OCI-LY7 (cell line): Measurements from ENCODE around the gene GPR75. TPM values are rescaled to one million over a fixed set of nuclear protein-coding genes. Genes with fewer than 3 reads are reported as not detected.

Experiments used
- BruUV-seq: library from RNA; stranded (reverse); fragments of 400-500 nt; replicated peaks from 2 replicates; lab custom pipeline; 2021; lab: Mats Ljungman, UMichigan
- CTCF ChIA-PET: fragments of 300-600 bp; sonication (Branson Sonifier 250); formaldehyde crosslinking; loops from one replicate; lab custom pipeline; 2022; ENCODE audit warnings: antibody characterized with exemption; ENCODE audit not compliant: unreplicated experiment; lab: Charles Lee
- POLR2A ChIA-PET: fragments of 300-600 bp; sonication (Branson Sonifier 250); formaldehyde crosslinking; loops from one replicate; lab custom pipeline; 2022; ENCODE audit warnings: antibody characterized with exemption; lab: Charles Lee
- DNase-seq: peaks from one replicate; pipeline ENCODE4 v3.0.0-alpha.2; 2015; ENCODE audit warnings: low spot score
- H2AFZ ChIP-seq: fragments of 200-600 bp; sonication (generic), shearing (Covaris generic); 2 replicates; pipeline ENCODE4 v1.6.1; 2014; ENCODE audit warnings: mild to moderate bottlenecking, antibody characterized with exemption, low read length, moderate library complexity
- H3K27ac ChIP-seq: fragments of 200-600 bp; sonication (generic); 2 replicates; pipeline ENCODE4 v1.5.1; 2014; ENCODE audit warnings: mixed run types, low read depth, mild to moderate bottlenecking, moderate library complexity, low read length, inconsistent platforms; ENCODE audit not compliant: poor library complexity, severe bottlenecking
- H3K36me3 ChIP-seq: fragments of 200-600 bp; sonication (generic); 2 replicates; pipeline ENCODE4 v1.6.1; 2014; ENCODE audit warnings: mild to moderate bottlenecking, antibody characterized with exemption, low read length, moderate library complexity, mixed read lengths; ENCODE audit not compliant: insufficient read depth
- H3K4me1 ChIP-seq: fragments of 200-600 bp; sonication (generic); 2 replicates; pipeline ENCODE4 v1.5.1; 2014; ENCODE audit warnings: mild to moderate bottlenecking, low read length; ENCODE audit not compliant: insufficient read depth, poor library complexity, severe bottlenecking
- H3K4me2 ChIP-seq: fragments of 200-600 bp; sonication (generic); 2 replicates; pipeline ENCODE4 v1.6.1; 2014; ENCODE audit warnings: mild to moderate bottlenecking, low read length
- H3K4me3 ChIP-seq: fragments of 200-600 bp; sonication (generic); 2 replicates; pipeline ENCODE4 v1.5.1; 2014; ENCODE audit warnings: mild to moderate bottlenecking, low read depth, low read length; ENCODE audit not compliant: poor library complexity, severe bottlenecking
- H3K79me2 ChIP-seq: fragments of 200-600 bp; sonication (generic); 2 replicates; pipeline ENCODE4 v1.6.1; 2016; ENCODE audit warnings: low read depth, mild to moderate bottlenecking, low read length, moderate library complexity, mixed read lengths; ENCODE audit not compliant: insufficient read depth
- H3K9me2 ChIP-seq: fragments of 200-600 bp; sonication (generic); 2 replicates; pipeline ENCODE4 v1.6.1; 2016; ENCODE audit warnings: mild to moderate bottlenecking, low read length, mixed read lengths; ENCODE audit not compliant: insufficient read depth
- H3K9me3 ChIP-seq: fragments of 200-600 bp; sonication (generic); 2 replicates; pipeline ENCODE4 v1.6.1; 2014; ENCODE audit warnings: mild to moderate bottlenecking, mixed run types, low read length, mixed read lengths
- H4K20me1 ChIP-seq: fragments of 200-600 bp; sonication (generic); 2 replicates; pipeline ENCODE4 v1.6.1; 2014; ENCODE audit warnings: mild to moderate bottlenecking, antibody characterized with exemption, low read length, moderate library complexity, mixed read lengths; ENCODE audit not compliant: insufficient read depth
- CTCF ChIP-seq: fragments of 200-600 bp; sonication (generic); conservative IDR thresholded peaks from 2 replicates; pipeline ENCODE4 v1.5.1; 2014; ENCODE audit warnings: mild to moderate bottlenecking, antibody characterized with exemption, low read length, moderate library complexity, mixed read lengths
- EZH2phosphoT487 ChIP-seq: fragments of 200-600 bp; sonication (generic); IDR thresholded peaks from 2 replicates; pipeline ENCODE4 v1.6.1; 2018; ENCODE audit warnings: low read depth, borderline replicate concordance, mild to moderate bottlenecking, mixed run types, antibody characterized with exemption, low read length, moderate library complexity, mixed read lengths
- intact Hi-C: fragments of 100-400 bp; cut with micrococcal nuclease; formaldehyde crosslinking; loops from one replicate; pipeline ENCODE4 v1.10.0; 2022; ENCODE audit not compliant: unreplicated experiment
- total RNA-seq, 2 experiments: library from RNA; depleted of rRNA in 1 of 2; stranded (reverse); fragments of >200 nt in 1 of 2; shearing (Covaris generic) in 1 of 2; gene quantifications; 2 replicates each; pipeline ENCODE4 v1.2.3, GENCODE V29; 2014 to 2022

Gene GPR75
- total RNA-seq, 2 experiments from 2014 or later: 4.8 to 5.7 TPM

- TF ChIP-seq CTCF (no peak), EZH2phosphoT487 (no peak)
- ChIA-PET POLR2A (interaction anchor here (0.6 to 3.0 kb wide), 6 partner anchors 8 to 1400 kb away, joined by 3 to 10 read pairs (median 4); no protein-coding TSS in a partner anchor), CTCF (no interaction called here)
- intact Hi-C loops: no loop called here
- BruUV-seq: no TSS peak
- no peak overlapping the region for H2AFZ ChIP-seq
- no peak for DNase-seq
- no peaks in the 10 kb centered on the region for H3K79me2 ChIP-seq
- no peak overlapping the region for H3K27ac ChIP-seq
- H3K9me2 ChIP-seq: no peaks in the 10 kb centered on the region
- H3K36me3 ChIP-seq: peaks cover 87% of the 10 kb centered on the region
- no peaks in the 10 kb centered on the region for H3K4me1 ChIP-seq
- no peak overlapping the region for H3K4me3 ChIP-seq
- no peaks in the 10 kb centered on the region for H4K20me1 ChIP-seq
- H3K4me2 ChIP-seq: no peak overlapping the region
- H3K9me3 ChIP-seq: no peaks in the 10 kb centered on the region
Observed at GRCh38 chr2:53877556-53877955, 17.8 kb upstream of the GPR75 start.

GRCh38 chr2:53877112-53877511 is 17.3 kb upstream of the GPR75 start:
- intact Hi-C loops: no loop called here
- no TSS peak for BruUV-seq
- Histone ChIP-seq H3K4me2 (no peak overlapping the region), H3K9me2 (no peaks in the 10 kb centered on the region), H3K4me1 (no peaks in the 10 kb centered on the region), H3K27ac (no peak overlapping the region), H2AFZ (no peak overlapping the region), H3K4me3 (no peak overlapping the region), H3K36me3 (peaks cover 87% of the 10 kb centered on the region), H3K79me2 (no peaks in the 10 kb centered on the region), H4K20me1 (no peaks in the 10 kb centered on the region), H3K9me3 (no peaks in the 10 kb centered on the region)
- POLR2A ChIA-PET: interaction anchor here (0.6 to 3.0 kb wide), 7 partner anchors 9 to 1400 kb away, joined by 3 to 10 read pairs (median 3); no protein-coding TSS in a partner anchor
- CTCF ChIA-PET: no interaction called here
- TF ChIP-seq EZH2phosphoT487 (no peak), CTCF (no peak)
- DNase-seq: no peak

- Histone ChIP-seq H3K36me3 (peaks cover 80% of the 10 kb centered on the region), H3K9me3 (no peaks in the 10 kb centered on the region), H3K9me2 (no peaks in the 10 kb centered on the region), H3K27ac (no peak overlapping the region), H3K4me3 (no peak overlapping the region), H4K20me1 (no peaks in the 10 kb centered on the region), H2AFZ (no peak overlapping the region), H3K79me2 (no peaks in the 10 kb centered on the region), H3K4me2 (no peak overlapping the region), H3K4me1 (no peaks in the 10 kb centered on the region)
- intact Hi-C loops: no loop called here
- CTCF ChIA-PET: no interaction called here
- no peak for DNase-seq
- POLR2A ChIA-PET: interaction anchor here (0.6 kb wide), 1 partner anchor 226 kb away, joined by 4 read pairs; no protein-coding TSS in a partner anchor
- BruUV-seq: no TSS peak
- TF ChIP-seq CTCF (no peak), EZH2phosphoT487 (no peak)
Observed at GRCh38 chr2:53874401-53874950, 14.7 kb upstream of the GPR75 start.
